ENCODE results near the gene TCHP. TPM values are rescaled to one million over a fixed set of nuclear protein-coding genes. Genes with fewer than 3 reads are reported as not detected.

Gene TCHP
- total RNA-seq, 1 donor from 2014 or later: 13.3 TPM

DNA sequence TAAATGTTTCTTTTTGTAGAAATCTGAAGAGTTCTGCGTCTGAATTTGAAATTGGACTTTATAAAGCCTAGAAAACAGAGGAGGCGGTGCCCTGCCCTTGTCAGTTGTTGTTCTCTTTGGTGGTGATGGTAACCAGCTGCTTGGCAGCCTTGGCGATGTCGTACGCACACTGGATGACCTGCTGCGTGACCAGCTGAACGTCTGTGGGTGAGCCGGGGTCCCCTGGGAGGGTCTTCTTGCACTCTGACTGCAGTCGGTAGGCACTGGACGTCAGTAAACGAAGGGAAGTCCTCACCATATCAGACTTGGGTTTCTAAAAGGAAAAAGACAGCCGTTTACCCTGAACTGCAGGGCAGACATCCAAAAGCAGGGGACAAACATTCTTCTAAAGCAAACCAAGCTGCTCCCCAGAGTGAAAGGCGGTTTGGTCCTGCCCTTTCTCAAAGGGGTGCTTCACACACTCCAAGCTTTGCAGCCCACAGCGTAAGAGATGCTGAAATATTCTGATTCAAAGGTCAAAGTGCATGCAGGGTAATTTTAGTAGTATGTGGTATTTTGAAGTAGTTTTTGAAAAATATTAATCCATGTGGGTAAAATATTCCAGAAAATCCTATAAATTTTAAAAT is 32.9 kb downstream of the TCHP start:
- no peak for DNase-seq (ENCODE audit: low read depth)

DNA sequence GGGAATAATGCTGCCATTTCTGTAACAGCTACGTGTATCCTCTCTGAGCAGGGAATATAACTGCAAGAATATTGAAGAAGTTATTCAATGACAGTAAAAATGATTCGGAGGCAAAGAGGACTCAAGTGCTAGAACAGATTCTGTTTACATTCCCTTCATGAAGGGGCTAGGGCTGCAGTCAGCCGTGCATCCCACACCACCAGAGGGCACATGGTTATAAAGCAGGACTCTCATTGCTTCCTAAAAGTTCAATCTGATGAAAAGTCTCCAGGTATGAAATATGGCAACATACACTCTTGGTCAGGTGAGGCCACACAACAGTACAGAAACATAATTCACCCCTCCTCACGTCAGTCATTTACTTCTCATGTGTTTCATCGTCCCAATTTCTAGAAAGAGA is 34.0 kb downstream of the TCHP start:
- no peak for DNase-seq (ENCODE audit: low read depth)

DNA sequence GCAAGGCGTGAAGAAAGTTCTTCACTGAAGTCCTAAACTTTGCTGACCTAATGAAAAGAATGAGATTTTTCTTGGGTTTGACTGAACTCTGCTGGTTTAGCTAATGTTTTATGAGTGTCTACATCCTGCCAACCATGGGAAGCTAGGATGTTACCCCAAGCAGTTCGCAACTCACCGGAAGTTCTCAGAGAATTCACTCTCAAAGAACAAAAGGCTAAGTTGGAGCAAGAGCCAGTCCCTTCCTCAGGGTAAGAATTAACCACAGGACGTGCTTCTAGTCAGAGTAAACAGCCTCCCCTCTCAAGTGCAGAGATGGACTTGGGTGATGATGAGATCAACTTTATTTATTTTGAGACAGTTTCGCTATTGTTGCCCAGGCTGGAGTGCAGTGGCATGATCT is 37.3 kb downstream of the TCHP start:
- peak; percentile 92 for DNase-seq (ENCODE audit: low read depth)

DNA sequence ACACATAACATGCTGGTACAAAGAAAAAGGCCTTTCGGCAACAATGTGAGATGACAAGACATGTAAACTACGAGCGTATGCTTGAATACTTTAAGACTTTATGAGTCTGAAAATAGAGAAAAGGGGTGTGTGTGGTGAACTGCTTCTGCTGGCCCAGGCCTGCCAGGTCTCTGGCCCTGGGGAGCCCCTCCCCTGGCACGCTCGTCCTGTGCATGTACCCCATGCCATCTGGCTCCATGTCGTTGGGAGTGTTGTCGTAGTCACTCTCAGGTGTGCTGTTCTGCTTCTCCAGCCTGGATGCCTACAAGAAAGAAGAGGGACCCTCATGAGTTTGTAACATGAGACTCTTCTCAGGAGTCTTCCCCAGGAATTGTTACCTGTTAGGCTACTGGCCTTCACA is 38.9 kb downstream of the TCHP start:
- DNase-seq (ENCODE audit: low read depth): no peak

DNA sequence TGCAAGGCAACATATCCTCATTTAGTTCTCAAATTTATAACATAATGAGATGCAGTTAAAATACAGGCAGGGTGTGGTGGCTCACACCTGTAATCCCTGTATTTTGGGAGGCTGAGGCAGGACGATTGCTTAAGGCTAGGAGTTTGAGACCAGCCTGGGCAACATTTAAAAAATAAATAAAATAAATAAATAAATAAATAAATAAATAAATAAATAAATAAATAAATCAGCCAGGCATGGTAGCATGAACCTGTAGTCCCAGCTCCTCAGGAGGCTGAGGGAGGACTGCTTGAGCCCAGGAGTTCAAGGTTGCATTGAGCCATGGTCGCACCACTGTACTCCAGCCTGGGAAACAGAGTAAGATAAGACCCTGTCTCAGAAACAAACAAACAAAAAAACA is 39.4 kb downstream of the TCHP start:
- no peak for DNase-seq (ENCODE audit: low read depth)

DNA sequence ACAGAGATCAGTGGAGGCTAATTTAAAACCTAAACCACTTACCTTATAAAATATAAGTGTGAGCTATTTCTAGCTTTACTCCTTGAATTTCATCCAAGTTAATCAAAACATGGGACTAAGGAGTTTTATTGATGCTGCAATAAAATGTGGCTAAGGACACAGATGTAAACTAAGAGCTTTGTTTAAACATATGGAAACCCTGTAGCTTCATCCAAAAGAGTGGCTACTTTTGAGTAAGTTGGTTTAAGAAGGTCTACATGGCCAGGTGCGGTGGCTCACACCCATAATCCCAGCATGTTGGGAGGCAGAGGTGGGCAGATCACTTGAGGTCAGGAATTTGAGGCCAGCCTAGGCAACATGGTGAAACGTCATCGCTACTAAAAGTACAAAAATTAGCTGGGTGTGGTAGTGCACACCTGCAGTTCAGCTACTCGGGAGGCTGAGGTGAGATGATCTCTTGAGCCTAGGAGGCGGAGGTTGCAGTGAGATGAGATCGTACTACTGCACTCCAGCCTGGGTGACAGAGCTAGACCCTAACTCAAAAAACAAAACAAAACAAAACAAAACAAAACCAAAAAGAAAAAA is 40.4 kb downstream of the TCHP start:
- DNase-seq (ENCODE audit: low read depth): no peak

DNA sequence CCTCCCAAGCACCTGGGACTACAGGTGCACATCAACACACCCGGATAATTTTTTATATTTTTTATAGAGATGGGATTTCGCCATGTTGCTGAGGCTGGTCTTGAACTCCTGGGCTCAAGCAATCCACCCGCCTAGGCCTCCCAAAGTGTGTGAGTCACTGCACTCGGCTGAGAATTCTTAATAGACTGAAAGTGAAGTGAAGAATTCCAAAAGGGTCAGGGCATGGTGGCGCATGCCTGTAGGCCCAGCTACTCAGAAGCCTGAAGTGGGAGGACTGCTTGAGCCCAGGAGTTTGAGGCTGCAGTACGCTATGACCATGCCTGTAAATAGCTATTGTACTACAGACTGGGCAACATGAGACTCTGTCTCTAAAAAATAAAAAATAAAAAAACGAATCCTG is 43.7 kb downstream of the TCHP start:
- DNase-seq (ENCODE audit: low read depth): peak; percentile 32

DNA sequence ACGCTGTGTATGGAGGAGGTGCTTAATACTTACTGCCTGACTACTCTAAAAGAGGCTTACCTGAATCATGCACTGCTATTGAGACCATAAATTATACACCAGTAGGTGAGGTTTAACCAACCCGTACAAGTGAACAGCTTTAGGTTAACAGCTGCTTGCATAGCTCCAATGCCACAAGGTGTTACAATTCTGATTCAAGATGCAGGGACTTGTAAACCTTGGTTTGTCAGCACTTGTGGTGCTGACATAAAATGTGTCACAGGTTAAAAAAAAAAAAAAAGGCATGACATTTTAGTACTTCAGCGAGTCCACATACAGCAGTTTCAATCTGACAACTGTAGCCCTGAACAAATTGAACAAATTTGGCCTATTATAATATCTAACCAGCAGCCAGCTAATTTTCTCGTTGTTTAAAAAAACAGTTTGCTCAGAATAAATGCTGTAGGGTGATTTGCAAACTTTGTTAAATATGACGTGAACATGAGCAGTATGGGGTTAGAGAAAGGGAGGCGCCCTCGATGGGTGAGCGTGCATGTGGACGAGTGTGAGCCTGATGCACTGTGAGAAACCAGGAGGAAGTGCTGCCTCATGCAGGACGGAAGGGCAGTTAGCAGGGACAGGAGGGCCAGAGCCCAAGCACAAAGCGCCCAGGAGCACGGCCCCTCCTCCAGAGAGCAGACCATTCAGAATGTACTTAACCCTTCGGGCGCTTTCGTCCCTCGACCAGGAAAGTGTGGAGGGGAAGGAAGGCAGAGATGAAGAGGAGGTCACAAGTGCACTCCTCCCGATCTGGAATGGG is 44.7 kb downstream of the TCHP start:
- peak; percentile 41 for DNase-seq (ENCODE audit: low read depth)

DNA sequence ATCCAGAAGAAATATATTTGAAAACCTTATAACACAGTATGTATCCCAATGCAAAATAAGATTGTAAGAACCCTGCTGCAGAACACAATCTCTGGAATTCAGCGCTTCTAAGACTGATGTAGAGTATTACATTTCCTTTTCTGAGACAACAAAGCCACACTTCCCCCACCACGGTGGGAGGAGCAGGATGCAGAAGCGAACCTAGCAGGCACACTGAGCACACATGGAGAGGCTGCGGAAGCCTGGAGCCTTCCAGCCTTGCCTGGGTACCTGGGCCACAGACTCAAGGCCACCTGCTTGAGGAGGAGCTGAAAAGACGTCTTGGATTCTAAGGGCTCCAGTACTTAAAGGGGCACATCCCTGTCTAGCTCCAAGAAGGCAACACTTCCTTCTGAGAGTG is 46.4 kb downstream of the TCHP start:
- DNase-seq (ENCODE audit: low read depth): no peak

DNA sequence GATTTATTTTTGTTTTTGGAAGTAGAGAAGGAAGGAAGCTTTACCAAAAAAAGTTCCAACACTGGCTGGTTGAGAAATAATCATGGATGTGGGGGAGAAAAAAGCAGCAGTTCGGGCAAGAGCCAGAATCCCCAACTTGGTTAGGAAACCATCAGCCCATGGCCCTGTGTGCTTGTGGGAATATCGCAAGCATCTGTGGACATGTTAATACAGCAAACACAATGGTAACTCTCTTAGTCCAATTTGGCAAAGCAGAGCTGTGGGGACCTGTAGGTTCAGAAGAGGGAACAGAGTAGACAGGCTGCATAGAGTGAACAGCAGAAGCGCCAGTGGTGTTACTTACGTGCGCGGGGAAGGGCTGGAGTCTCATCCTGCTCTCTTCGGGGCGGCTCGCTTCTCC is 46.8 kb downstream of the TCHP start:
- no peak for DNase-seq (ENCODE audit: low read depth)

DNA sequence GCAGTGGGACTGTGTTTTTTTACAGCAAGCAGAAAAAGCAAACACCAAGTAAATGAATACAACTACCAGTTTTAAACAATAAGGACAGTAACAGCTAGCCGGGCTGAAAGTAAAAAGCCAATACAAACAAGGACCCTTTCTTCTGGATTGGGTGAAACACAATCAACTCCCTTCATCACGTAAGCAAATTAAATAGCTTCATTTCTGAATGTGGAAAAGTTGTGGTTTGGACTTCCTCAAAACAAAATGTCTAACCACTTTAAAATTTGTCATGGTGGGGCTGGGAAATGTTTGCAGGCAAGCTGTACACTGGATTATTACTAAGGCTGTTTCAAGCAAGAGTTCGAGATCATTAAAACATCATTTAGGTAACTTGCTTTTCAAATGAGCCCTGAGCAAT is 47.4 kb downstream of the TCHP start:
- DNase-seq (ENCODE audit: low read depth): peak; percentile 29

DNA sequence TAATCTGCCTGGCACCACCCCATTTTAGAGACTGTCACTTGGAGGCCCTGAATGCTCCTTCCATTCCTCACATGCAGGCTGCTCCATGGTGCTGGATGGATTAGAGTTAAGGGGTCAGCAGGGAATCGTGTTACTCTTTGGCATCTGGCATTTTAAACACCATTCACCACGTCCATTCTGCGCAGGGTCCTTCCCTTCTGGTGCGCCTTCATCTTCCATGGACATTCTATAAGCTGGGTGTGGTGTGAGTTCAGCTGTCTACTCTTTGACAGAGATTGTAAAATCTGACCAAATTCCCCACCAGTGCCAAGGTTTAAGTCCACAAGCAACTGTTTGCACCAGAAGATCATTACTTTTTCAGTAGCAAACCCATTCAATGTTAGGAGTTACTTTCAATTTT is 48.3 kb downstream of the TCHP start:
- DNase-seq (ENCODE audit: low read depth): no peak

DNA sequence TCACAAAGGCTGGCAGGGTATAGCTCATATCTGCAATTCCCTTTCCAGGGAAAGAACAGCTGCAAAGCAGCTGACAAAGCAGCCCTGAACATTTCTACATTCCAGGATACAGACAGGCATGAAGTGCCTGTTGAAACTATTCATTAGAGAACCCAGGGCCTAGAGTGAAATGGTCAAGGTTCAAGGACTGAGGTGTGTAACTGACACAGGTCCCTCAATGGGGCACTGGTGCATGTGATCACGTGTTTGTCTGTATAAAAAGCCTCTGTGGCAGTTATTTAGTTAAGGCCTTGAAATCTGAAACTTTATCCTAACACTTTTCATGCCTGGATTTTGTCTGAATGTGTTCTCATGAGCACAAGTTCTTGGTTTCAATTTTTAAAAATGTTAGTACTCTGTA is 49.0 kb downstream of the TCHP start:
- peak; percentile 87 for DNase-seq (ENCODE audit: low read depth)

DNA sequence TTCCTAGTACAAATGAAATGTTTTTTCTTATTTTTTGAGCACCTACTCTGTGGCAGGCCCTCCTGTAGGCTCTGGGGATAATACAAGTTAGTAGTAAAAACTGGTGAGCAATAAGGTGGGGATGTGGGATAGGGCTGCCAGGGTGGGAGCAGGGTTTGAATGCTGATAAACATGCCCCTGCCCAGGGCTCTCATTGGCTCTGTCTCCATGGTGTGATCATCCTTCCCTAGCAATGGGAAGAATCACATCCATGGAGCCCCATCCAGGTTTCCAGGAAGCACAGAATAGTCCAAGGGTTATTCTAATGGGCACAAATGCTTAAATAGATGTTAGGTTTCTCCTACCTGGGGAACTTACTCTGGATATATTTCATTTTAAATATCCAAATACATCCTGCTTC is 50.6 kb downstream of the TCHP start:
- DNase-seq (ENCODE audit: low read depth): peak; percentile 22

DNA sequence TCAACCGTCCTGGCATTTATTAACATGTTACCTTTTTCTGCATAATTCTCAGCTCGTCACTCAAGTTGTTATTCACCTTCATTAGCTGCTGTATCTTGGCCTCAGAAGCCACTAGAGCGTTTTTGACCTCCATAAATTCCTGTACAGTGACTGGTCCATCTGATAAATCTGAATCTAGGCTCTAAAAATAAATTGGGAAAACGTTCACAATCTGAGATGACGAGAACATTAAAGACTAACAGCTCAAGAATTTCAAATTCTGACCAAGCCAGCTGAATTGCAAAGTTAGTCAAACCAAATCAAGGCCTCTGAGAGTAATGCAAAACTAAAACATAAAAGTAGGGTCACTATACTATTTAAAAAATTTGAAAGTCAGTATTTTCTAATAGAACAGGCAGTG is 51.1 kb downstream of the TCHP start:
- peak; percentile 96 for DNase-seq (ENCODE audit: low read depth)

DNA sequence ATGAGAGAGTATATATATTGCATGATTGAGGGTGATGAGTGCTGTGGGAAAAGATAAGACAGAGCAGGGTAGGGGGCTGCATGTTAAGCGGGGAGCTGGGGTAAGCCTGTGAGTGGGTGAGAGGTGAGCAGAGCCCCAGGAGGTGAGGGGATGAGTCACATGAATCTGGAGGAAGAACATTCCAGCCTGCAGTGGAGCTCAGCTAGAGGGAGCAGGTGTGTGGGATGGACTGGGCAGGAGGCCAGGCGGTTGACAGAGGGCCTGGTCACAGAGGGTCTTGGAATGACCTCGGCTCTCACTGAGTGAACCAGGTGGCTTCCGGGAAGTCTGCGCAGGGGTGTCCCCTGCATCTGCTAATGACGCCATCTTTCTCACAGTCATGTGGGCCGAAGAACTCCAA is 51.7 kb downstream of the TCHP start:
- peak; percentile 92 for DNase-seq (ENCODE audit: low read depth)

DNA sequence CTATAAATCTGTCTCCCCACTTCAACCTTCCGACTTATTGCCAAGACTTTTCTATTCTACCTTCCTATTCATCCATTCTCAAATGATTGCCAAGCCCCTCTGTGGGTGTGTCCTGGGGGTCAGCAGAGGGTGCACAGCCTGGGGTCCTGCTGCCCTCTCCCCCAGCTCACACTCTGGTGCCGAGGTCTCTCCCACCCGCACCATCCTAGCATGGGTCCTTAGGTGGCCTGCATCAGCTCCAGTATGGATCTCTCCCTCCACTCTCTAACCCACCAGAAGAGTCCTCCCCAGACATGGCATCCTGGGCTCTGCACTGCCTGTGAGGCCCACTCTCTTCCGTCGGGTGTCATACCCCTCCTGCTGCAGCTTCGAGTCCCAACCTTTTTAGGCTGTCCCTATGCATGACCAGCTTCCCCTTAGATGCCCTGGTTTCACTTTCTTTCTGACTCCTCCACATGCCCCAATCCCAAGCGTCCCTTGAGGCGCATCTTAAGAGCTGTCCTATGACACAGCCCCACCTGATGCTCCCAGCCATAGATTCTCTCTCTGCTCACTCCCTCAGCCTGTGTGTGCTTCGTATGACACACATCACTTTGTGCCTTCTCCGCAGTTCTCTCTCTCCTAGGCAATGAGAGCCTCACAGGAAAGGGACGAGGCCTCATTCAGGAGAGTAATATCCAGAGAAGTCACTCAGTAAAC is 52.2 kb downstream of the TCHP start:
- no peak for DNase-seq (ENCODE audit: low read depth)

DNA sequence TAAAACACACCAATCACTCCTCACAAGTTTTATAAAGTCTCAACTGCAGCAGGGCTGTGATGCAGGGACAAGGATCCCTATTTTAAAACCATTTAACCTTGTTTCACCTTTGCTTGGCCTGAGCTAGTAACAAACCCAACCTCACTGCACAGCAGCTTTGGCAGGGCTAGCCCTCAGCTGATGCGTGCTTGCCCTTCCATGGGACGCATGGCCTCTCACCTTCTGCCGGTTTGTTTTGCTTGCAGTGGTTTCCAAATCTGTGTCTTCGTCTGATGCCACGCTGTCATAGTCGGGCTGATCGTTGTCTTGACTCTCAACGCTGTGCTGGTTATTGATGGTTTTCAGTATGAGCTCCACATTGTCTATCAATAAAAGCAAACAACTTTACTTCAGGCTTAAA is 52.8 kb downstream of the TCHP start:
- DNase-seq (ENCODE audit: low read depth): no peak

DNA sequence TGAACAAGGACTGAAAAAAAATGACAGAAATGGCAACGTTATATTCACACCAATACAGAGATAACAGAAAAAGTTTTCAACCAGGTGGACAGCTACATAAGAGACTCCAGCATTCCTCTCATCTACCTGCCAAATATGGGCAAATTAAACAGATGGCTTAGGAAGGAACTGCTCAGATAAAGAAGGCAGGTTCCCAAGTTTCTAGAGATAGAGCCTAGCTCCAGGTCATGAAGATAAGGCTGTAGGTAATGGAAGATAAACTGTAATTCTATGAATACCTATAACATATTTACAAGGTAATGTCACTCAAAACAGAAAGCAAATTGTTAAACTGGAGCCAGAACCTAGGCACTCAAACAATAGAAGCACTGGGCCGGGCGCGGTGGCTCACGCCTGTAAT is 53.6 kb downstream of the TCHP start:
- no peak for DNase-seq (ENCODE audit: low read depth)

DNA sequence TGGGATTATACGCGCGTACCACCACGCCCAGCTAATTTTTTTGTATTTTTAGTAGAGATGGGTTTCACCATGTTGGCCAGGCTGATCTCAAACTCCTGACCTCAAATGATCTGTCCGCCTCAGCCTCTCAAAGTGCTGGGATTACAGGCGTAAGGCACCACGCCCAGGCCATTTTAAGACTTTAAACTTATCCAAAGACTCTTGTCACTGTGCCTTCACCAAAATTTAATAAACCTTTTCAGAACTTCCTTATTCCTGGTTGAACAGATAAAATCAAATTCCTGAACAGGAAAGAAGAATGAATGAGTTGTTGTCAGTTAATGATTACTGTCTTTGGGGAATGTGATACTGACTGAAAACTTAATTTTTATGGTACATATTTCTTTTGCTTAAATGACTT is 58.3 kb downstream of the TCHP start:
- no peak for DNase-seq (ENCODE audit: low read depth)

DNA sequence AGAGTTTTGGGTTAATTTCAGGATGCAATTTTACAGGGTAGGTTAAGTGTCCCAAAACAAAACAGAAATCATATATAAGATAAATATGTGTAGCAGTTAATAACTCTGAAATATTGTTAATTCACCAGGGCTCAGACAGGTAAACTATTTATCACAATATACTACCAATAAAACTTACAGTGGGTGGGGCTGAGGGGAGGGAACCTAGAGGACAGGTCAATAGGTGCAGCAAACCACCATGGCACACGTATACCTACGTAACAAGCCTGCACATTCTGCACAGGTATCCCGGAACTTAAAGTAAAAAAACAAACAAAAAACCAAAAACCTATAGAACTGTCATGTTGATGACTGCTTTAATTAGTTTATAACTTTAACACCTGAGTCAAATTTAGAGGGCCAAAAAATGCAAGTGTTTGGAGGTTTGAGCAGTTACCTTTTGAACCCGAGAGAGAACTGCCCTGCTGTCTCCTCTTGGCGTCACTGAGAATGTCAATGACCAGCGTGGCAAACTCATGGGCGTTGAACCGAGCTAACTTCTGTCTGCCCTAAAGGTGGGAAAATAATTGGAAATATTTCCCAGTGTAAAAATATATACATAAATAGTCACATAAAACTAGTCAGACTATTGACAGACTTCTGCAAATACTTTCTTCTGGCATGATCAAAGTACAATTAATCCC is 59.5 kb downstream of the TCHP start:
- no peak for DNase-seq (ENCODE audit: low read depth)

DNA sequence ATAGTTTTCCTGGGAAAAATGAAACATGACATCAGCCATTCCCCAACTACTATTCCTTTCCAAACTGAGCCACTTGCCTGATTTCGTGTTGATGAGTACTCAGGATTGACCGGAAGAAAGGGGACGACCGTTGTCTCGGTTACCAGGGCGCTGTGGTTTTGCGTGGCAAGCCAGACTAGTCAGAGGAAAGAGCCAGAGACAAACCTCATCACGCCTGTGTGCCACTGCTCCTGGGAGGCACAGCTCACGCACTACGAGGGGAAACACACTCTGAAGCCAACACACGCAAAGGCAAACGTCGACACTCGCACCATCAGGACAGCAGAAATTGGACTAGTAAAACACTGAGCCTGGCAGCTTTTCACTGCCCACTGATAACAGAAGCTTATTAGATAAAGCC is 61.1 kb downstream of the TCHP start:
- no peak for DNase-seq (ENCODE audit: low read depth)
